Measurements from ENCODE around the gene KCNJ1.
A peak's percentile ranks its signal among the peaks of the same experiment; 100 is the strongest.

KCNJ1 gene

GRCh38 chr11:128882451-128882850 lies 15.4 kb upstream of the KCNJ1 start:
- DNase-seq (ENCODE audit: low spot score), result no peak

- DNase-seq (ENCODE audit: low spot score), result no peak
These were observed 14.1 kb upstream of the KCNJ1 start for GRCh38 chr11:128881221-128881620.

GRCh38 chr11:128879817-128880216 lies 12.7 kb upstream of the KCNJ1 start:
- DNase-seq (ENCODE audit: low spot score), result no peak

GRCh38 chr11:128878455-128878854 lies 11.4 kb upstream of the KCNJ1 start:
- no peak for DNase-seq (ENCODE audit: low spot score)

GRCh38 chr11:128877726-128878125 lies 10.6 kb upstream of the KCNJ1 start:
- DNase-seq (ENCODE audit: low spot score), result no peak

GRCh38 chr11:128876133-128876650 lies 9.1 kb upstream of the KCNJ1 start:
- DNase-seq (ENCODE audit: low spot score), result no peak

- DNase-seq (ENCODE audit: low spot score), result no peak
These were observed 7.3 kb upstream of the KCNJ1 start for GRCh38 chr11:128874427-128874826.

GRCh38 chr11:128872594-128872993 lies 5.5 kb upstream of the KCNJ1 start:
- no peak for DNase-seq (ENCODE audit: low spot score)

- DNase-seq (ENCODE audit: low spot score), result no peak
These were observed 5.0 kb upstream of the KCNJ1 start for GRCh38 chr11:128872094-128872493.

GRCh38 chr11:128871168-128871610 lies 4.1 kb upstream of the KCNJ1 start:
- DNase-seq (ENCODE audit: low spot score), result no peak

GRCh38 chr11:128868841-128869671 lies 2.0 kb upstream of the KCNJ1 start:
- DNase-seq (ENCODE audit: low spot score), result no peak

- no peak for DNase-seq (ENCODE audit: low spot score)
These were observed 1.6 kb downstream of the KCNJ1 start for GRCh38 chr11:128865490-128865889.

- no peak for DNase-seq (ENCODE audit: low spot score)
These were observed 4.0 kb downstream of the KCNJ1 start for GRCh38 chr11:128862908-128863660.

- DNase-seq (ENCODE audit: low spot score), result no peak
These were observed 4.7 kb downstream of the KCNJ1 start for GRCh38 chr11:128862406-128862805.

GRCh38 chr11:128860571-128861361 lies 6.3 kb downstream of the KCNJ1 start:
- no peak for DNase-seq (ENCODE audit: low spot score)

- peak; percentile 63 for DNase-seq (ENCODE audit: low spot score)
These were observed 7.3 kb downstream of the KCNJ1 start for GRCh38 chr11:128859563-128860441.

GRCh38 chr11:128857341-128857740 lies 9.8 kb downstream of the KCNJ1 start:
- DNase-seq (ENCODE audit: low spot score), result no peak

GRCh38 chr11:128856241-128856640 lies 10.9 kb downstream of the KCNJ1 start:
- DNase-seq (ENCODE audit: low spot score), result no peak

GRCh38 chr11:128854841-128855240 lies 12.3 kb downstream of the KCNJ1 start:
- DNase-seq (ENCODE audit: low spot score), result no peak

- no peak for DNase-seq (ENCODE audit: low spot score)
These were observed 13.5 kb downstream of the KCNJ1 start for GRCh38 chr11:128853559-128853958.

GRCh38 chr11:128852327-128853023 lies 14.6 kb downstream of the KCNJ1 start:
- no peak for DNase-seq (ENCODE audit: low spot score)
